Fibroblast of mammary gland (primary cell): Measurements from ENCODE around the gene CIAO2A.
"Not testable (repeated sequence)": the region's sequence is repeated elsewhere in the genome, so short reads cannot be mapped to it uniquely, and the experiment has no call there.

ENCODE experiments used
- DNase-seq: peaks from one replicate; pipeline ENCODE4 v3.0.0-alpha.2; 2010; ENCODE audit warnings: low read depth
- H3K4me3 ChIP-seq: 2 replicates; pipeline ENCODE4 v1.5.1; 2011; ENCODE audit warnings: low read depth, mild to moderate bottlenecking, low read length, moderate library complexity; ENCODE audit not compliant: control insufficient read depth
- CTCF ChIP-seq: conservative IDR thresholded peaks from 2 replicates; pipeline ENCODE4 v1.5.1; 2011; ENCODE audit warnings: low read depth, low read length, inconsistent platforms; ENCODE audit not compliant: control insufficient read depth, insufficient read depth

Gene CIAO2A

GRCh38 chr15:64112073-64112772, 18.6 kb upstream of the CIAO2A start:
- TF ChIP-seq CTCF, result no peak
- DNase-seq, result no peak
- no peak overlapping the region for H3K4me3 ChIP-seq

- no peak overlapping the region for H3K4me3 ChIP-seq
- no peak for DNase-seq
- no peak for TF ChIP-seq CTCF
Measured at GRCh38 chr15:64111679-64112050, 18.0 kb upstream of the CIAO2A start.

DNA sequence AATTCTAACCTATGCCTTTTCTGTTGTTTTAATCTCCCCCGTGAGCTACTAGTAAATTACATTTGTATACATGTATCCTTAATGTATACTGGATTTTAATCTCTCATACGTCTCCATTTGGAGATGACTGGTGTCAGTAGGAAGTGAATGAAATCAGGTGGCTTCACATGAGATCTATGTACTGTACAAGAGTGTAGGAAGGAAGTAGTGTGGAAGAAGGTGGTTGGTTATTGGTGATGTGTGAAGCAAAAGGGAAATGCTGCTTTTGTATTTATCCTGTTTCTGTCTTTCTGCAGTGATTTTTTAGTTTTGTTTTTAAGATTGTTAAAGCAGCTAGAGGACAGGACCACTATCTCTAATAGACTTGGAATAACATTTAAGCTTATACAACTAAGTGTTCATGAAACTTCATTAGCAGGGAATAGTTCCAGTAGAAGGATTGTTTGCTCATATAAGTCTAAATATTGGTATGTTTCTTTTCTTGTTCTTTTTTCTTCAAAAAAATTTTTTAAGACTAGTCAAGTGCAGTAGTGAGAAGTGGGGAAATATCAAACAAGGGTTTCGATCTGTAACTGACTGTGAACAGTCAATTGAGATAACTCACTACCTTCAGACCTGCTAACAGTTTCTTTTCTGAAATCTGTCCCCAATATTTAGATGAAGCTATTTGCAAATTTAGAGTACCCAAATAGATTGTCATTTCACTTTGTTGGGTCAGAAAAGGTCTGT, 17.5 kb upstream of the CIAO2A start:
- DNase-seq, result no peak
- no peak overlapping the region for H3K4me3 ChIP-seq
- no peak for TF ChIP-seq CTCF

DNA sequence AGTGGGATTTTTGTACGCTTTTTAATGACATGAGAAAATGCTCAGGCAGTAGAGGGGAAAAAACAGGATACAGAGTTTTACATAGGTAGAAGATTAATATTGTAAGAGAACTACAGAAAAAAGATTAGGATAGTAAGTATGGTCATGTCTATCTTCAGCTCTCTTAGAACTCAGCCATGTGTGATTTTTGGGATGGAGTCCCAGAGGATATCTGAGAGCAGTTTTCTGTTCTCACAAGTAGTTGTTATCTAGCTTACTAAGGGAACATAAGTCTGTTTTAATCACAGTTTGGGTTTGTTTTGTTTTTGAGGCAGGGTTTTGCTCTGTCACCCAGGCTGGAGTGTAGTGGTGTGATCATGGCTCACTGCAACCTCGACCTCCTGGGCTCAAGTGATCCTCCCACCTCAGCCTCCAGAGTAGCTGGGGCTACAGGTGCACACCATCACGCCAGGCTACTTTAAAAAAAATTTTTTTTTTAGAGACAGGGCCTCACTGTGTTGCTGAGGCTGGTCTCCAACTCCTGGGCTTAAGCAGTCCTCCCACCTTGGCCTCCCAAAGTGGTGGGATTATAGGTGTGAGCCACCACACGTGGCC, 16.6 kb upstream of the CIAO2A start:
- H3K4me3 ChIP-seq, DNase-seq: not testable (repeated sequence)

DNA sequence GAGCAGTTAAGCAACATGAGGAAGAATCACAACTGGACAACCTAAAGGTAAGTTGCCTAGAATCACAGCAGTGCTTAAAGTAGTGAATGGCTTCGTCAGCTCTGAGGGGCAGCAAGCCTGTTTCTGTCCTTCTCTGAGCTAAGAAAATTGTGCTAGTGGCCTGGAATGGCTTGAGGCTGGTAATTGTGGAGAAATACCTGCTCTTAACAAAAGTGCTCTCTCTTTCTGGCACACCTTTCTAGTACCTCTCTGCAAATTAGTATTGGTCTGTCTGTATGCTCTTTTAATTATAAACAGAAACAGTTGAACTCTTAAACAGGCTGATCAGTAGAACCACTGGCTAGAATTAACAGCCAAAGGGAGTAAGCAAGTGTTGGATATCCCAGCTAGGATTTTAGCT, 13.7 kb upstream of the CIAO2A start:
- no peak for DNase-seq
- no peak for TF ChIP-seq CTCF
- H3K4me3 ChIP-seq, result no peak overlapping the region

DNA sequence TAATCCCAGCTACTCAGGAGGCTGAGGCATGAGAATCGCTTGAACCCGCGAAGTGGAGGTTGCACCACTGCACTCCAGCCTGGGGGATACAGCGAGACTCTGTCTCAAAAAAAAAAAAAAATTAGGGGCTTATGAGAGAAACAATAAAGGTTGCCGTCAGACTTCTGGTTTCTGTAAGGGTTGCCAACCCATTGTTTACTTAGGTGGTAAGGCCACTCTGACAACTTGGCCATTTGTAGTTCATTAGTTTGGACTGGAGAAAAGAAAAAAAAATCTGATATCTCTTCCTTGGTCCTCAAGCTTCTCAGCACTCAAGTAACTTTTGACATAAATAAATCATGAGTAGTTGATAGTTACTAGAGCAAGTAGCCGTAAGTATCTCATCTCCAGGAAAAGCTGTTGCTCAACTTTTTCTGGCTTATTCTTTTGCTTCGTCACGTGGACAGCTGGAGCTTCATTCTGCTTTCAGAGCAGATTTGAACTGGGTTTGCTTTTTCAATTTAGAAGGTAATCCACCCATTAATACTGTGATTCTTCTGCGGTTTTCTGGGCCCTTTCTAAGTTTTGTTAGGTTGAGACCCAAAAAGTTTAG, 11.6 kb upstream of the CIAO2A start:
- no peak overlapping the region for H3K4me3 ChIP-seq
- TF ChIP-seq CTCF, result no peak
- DNase-seq, result peak; percentile 85

- no peak overlapping the region for H3K4me3 ChIP-seq
- no peak for TF ChIP-seq CTCF
- no peak for DNase-seq
Measured at GRCh38 chr15:64102497-64102896, 8.9 kb upstream of the CIAO2A start.
